OCI-LY1 (cell line): ENCODE results near the gene SDC4.
"Not testable (repeated sequence)": the region's sequence is repeated elsewhere in the genome, so short reads cannot be mapped to it uniquely, and the experiment has no call there.

Experiments used
- H2AFZ ChIP-seq: fragments of 200-600 bp; sonication (generic), shearing (Covaris generic); 2 replicates; pipeline ENCODE4 v1.6.0; 2014; ENCODE audit warnings: antibody characterized with exemption, mild to moderate bottlenecking, low read length
- H3F3A ChIP-seq: fragments of 200-600 bp; sonication (generic), shearing (Covaris generic); 2 replicates; pipeline ENCODE4 v1.6.0; 2014; ENCODE audit warnings: mild to moderate bottlenecking, antibody characterized with exemption, low read length, moderate library complexity; ENCODE audit not compliant: insufficient read depth
- H3K27ac ChIP-seq: fragments of 200-600 bp; sonication (generic); 2 replicates; pipeline ENCODE4 v1.5.1; 2014; ENCODE audit warnings: low read length, mixed run types, mild to moderate bottlenecking, low read depth; ENCODE audit not compliant: poor library complexity, severe bottlenecking
- H3K27me3 ChIP-seq: fragments of 200-600 bp; sonication (generic); 2 replicates; pipeline ENCODE4 v1.6.0; 2014; ENCODE audit warnings: antibody characterized with exemption, mild to moderate bottlenecking, low read length, moderate library complexity; ENCODE audit not compliant: insufficient read depth
- H3K36me3 ChIP-seq: fragments of 200-600 bp; sonication (generic); 2 replicates; pipeline ENCODE4 v1.6.1; 2014; ENCODE audit warnings: mild to moderate bottlenecking, antibody characterized with exemption, low read length, moderate library complexity, mixed read lengths; ENCODE audit not compliant: insufficient read depth
- H3K4me1 ChIP-seq: fragments of 200-600 bp; sonication (generic); 2 replicates; pipeline ENCODE4 v1.5.1; 2014; ENCODE audit warnings: mild to moderate bottlenecking, low read length, moderate library complexity; ENCODE audit not compliant: insufficient read depth, severe bottlenecking
- H3K4me2 ChIP-seq: fragments of 200-600 bp; sonication (generic), shearing (Covaris generic); 2 replicates; pipeline ENCODE4 v1.6.1; 2014; ENCODE audit warnings: low read length
- H3K4me3 ChIP-seq: fragments of 200-600 bp; sonication (generic); 2 replicates; pipeline ENCODE4 v1.5.1; 2014; ENCODE audit warnings: low read length, low read depth, mild to moderate bottlenecking, mixed read lengths; ENCODE audit not compliant: poor library complexity, severe bottlenecking
- H3K79me2 ChIP-seq: fragments of 200-600 bp; shearing (Covaris generic); 2 replicates; pipeline ENCODE4 v1.6.1; 2016; ENCODE audit warnings: mixed run types, low read length, mixed read lengths; ENCODE audit not compliant: insufficient read depth
- H3K9ac ChIP-seq: fragments of 200-600 bp; sonication (generic), shearing (Covaris generic); 2 replicates; pipeline ENCODE4 v1.6.1; 2014; ENCODE audit warnings: mild to moderate bottlenecking, low read length, mixed read lengths
- H3K9me2 ChIP-seq: fragments of 200-600 bp; sonication (generic), shearing (Covaris generic); 2 replicates; pipeline ENCODE4 v1.6.1; 2014; ENCODE audit warnings: low read depth, mild to moderate bottlenecking, low read length, mixed read lengths
- H3K9me3 ChIP-seq: fragments of 200-600 bp; shearing (Covaris generic); 2 replicates; pipeline ENCODE4 v1.6.1; 2014; ENCODE audit warnings: low read length, mixed read lengths
- H4K20me1 ChIP-seq: fragments of 200-600 bp; sonication (generic), shearing (Covaris generic); 2 replicates; pipeline ENCODE4 v1.6.0; 2016; ENCODE audit warnings: mild to moderate bottlenecking, low read length; ENCODE audit not compliant: insufficient read depth
- CTCF ChIP-seq: fragments of 200-600 bp; sonication (generic), shearing (Covaris generic); IDR thresholded peaks from 2 replicates; pipeline ENCODE4 v1.5.1; 2017; ENCODE audit warnings: mild to moderate bottlenecking, antibody characterized with exemption, low read length, moderate library complexity, mixed read lengths
- EZH2 ChIP-seq: fragments of 200-600 bp; sonication (generic), shearing (Covaris generic); IDR thresholded peaks from 2 replicates; pipeline ENCODE4 v1.8.0; 2017; ENCODE audit warnings: borderline replicate concordance, mixed run types, mild to moderate bottlenecking, antibody characterized with exemption, low read length, moderate library complexity, mixed read lengths

The SDC4 gene

GRCh38 chr20:45354423-45355208 lies 6.4 kb upstream of the SDC4 start:
- Histone ChIP-seq H3K4me1 (no peaks in the 10 kb centered on the region), H3K36me3 (no peaks in the 10 kb centered on the region), H3K79me2 (no peaks in the 10 kb centered on the region), H3K27me3 (no peaks in the 10 kb centered on the region), H3F3A (no peaks in the 10 kb centered on the region), H2AFZ (no peak overlapping the region), H3K9me3 (no peaks in the 10 kb centered on the region), H3K27ac (no peak overlapping the region), H3K4me3 (no peak overlapping the region), H3K9me2 (no peaks in the 10 kb centered on the region), H4K20me1 (no peaks in the 10 kb centered on the region), H3K9ac (no peak overlapping the region), H3K4me2 (no peak overlapping the region)
- no peak for TF ChIP-seq EZH2
- no peak for TF ChIP-seq CTCF

- Histone ChIP-seq H3K36me3 (no peaks in the 10 kb centered on the region), H3K4me2 (no peak overlapping the region), H3K4me3 (no peak overlapping the region), H3K9ac (no peak overlapping the region), H3K27me3 (no peaks in the 10 kb centered on the region), H3K79me2 (no peaks in the 10 kb centered on the region), H3K9me2 (no peaks in the 10 kb centered on the region), H3K27ac (no peak overlapping the region), H3K9me3 (no peaks in the 10 kb centered on the region), H2AFZ (no peak overlapping the region), H3F3A (no peaks in the 10 kb centered on the region), H3K4me1 (no peaks in the 10 kb centered on the region), H4K20me1 (no peaks in the 10 kb centered on the region)
- TF ChIP-seq EZH2: no peak
- TF ChIP-seq CTCF: no peak
Measured at GRCh38 chr20:45353746-45354145, 5.5 kb upstream of the SDC4 start.

- Histone ChIP-seq H3K4me1 (no peaks in the 10 kb centered on the region), H3F3A (no peaks in the 10 kb centered on the region), H3K9me3 (no peaks in the 10 kb centered on the region), H3K4me2 (no peak overlapping the region), H3K27me3 (no peaks in the 10 kb centered on the region), H2AFZ (no peak overlapping the region), H3K79me2 (no peaks in the 10 kb centered on the region), H4K20me1 (no peaks in the 10 kb centered on the region), H3K36me3 (no peaks in the 10 kb centered on the region), H3K27ac (no peak overlapping the region), H3K9me2 (no peaks in the 10 kb centered on the region), H3K9ac (no peak overlapping the region), H3K4me3 (no peak overlapping the region)
- TF ChIP-seq CTCF: no peak
Measured at GRCh38 chr20:45352729-45353128, 4.5 kb upstream of the SDC4 start.

GRCh38 chr20:45350795-45351194 lies 2.6 kb upstream of the SDC4 start:
- not testable (repeated sequence) for H3F3A ChIP-seq, H3K4me2 ChIP-seq, H3K36me3 ChIP-seq, H3K27me3 ChIP-seq, H3K9me3 ChIP-seq, H3K4me3 ChIP-seq, H3K79me2 ChIP-seq, H2AFZ ChIP-seq, H3K4me1 ChIP-seq, H3K9me2 ChIP-seq, H3K27ac ChIP-seq, H3K9ac ChIP-seq, H4K20me1 ChIP-seq
